SH-SY5Y (cell line): ENCODE measurements around the gene MMP11.

Source experiments
- GATA2 ChIP-seq: IDR thresholded peaks from 2 replicates; pipeline ENCODE4 v1.6.1; 2011; ENCODE audit warnings: mild to moderate bottlenecking, low read depth, low read length
- GATA3 ChIP-seq: IDR thresholded peaks from 2 replicates; pipeline ENCODE4 v1.6.1; 2011; ENCODE audit warnings: low read depth, mild to moderate bottlenecking, low read length, moderate library complexity

DNA sequence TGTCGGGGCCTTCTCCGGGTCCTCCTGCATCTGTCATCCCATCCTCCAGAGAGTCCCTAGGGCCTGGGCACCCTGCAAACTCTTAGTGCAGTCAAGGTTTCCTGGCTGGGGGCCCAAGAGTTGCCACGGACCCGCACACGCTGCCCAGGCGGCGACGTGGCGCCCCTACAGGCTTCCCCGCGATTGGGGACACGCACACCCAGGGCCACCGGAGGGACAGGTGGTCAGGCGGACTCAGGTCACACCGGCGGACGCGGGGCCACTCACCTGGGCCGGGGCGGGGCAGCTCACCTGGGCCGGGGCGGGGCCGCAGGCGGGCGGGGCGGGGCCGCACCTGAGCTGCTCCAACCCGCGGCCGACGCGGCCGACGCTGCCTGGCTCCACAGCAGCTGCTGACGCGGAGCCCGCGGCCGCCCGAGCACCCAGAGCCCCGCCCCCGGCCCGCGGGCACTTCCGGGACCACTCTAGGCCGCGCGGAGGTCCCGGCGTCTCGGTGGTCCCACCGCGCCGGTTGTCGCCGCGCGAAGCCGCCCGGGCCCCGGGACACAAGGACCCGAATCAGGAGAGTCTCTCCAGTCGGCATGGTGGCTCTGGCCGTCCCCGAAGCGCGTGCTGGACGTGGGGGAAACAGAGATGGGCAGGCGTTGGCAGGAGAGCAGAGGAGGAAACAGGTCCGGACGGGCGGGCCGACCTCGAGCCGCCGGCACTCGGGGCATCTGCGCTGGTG lies 21.8 kb upstream of the MMP11 start, which contains the start of gene ZNF70:
- TF ChIP-seq GATA2 (no peak), GATA3 (no peak)
